Breast epithelium (tissue), 3 donors: ENCODE measurements around the gene TAL1.

Experiments used
- POLR2AphosphoS5 ChIP-seq, 3 donors: sonication (generic); formaldehyde crosslinking; IDR thresholded peaks; one replicate each; pipeline ENCODE4 v1.6.1; 2017; ENCODE audit warnings: antibody characterized with exemption in 3 of 3
- TF ChIP-seq, protein P1 (sequence below), 3 donors: fragments of 450-650 bp; IDR thresholded peaks; one replicate each; pipeline ENCODE4 v1.5.1; 2016 to 2017; ENCODE audit warnings: antibody characterized with exemption in 3 of 3, mild to moderate bottlenecking in 3 of 3, moderate library complexity in 3 of 3

DNA sequence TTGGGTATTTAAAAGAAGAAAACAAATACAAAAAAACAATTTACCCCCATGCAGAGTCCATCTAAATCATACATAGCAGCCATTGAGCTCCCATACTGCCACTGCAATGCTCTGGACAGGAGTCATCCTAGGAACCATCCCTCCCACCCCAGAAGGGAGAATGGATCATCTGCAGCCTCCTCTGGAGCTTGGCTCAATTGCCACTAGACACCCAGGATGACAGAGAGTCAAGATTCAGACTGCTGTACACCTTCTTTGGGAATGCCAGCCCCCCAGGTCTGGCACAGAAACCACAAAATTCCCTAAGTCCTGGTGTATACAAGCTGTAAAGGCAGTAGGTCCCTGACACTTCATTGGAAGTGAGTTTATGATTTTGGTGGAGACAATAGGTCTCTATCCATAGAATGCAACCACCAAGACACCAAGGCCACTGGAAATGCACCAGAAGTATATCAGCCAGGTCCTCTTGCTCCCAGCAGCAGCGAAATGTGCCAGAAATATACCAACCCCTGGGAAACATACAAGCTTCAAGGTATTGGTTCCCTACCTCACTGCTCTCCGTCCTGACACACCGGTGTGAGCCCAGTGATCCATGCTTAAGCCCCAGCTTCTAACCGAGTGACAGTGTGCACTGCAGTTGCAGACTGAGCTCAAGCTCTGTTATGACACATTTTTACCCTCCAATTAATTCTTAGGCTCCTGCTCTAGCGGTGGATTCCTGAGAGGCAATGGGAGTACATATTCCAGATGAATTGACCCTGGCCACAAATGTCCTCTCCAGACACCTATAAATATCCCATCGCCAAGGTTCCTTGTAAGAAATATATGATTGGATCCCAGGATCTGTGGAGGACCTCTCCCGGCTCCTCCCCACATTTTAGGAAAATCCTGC is 4.4 kb downstream of the TAL1 start:
- TF ChIP-seq, protein P1, sequence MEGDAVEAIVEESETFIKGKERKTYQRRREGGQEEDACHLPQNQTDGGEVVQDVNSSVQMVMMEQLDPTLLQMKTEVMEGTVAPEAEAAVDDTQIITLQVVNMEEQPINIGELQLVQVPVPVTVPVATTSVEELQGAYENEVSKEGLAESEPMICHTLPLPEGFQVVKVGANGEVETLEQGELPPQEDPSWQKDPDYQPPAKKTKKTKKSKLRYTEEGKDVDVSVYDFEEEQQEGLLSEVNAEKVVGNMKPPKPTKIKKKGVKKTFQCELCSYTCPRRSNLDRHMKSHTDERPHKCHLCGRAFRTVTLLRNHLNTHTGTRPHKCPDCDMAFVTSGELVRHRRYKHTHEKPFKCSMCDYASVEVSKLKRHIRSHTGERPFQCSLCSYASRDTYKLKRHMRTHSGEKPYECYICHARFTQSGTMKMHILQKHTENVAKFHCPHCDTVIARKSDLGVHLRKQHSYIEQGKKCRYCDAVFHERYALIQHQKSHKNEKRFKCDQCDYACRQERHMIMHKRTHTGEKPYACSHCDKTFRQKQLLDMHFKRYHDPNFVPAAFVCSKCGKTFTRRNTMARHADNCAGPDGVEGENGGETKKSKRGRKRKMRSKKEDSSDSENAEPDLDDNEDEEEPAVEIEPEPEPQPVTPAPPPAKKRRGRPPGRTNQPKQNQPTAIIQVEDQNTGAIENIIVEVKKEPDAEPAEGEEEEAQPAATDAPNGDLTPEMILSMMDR (IDR thresholded peaks at IDR 0.05), result no peak
- no peak for TF ChIP-seq POLR2AphosphoS5 (IDR thresholded peaks at IDR 0.05)
